Fibroblast of lung (primary cell): Measurements from ENCODE around the gene HGS.

Source experiments
- CTCF ChIP-seq, 2 donors: IDR thresholded peaks in 1 of 2; conservative IDR thresholded peaks in 1 of 2; 1 replicate in 1 of 2; 2 replicates in 1 of 2; pipeline ENCODE4 v1.5.1; 2011 to 2012; ENCODE audit warnings: low read length in 2 of 2, control low read depth in 1 of 2, inconsistent platforms in 1 of 2, low read depth in 1 of 2, mild to moderate bottlenecking in 1 of 2
- EZH2 ChIP-seq: IDR thresholded peaks from 2 replicates; pipeline ENCODE4 v1.5.1; 2012; ENCODE audit warnings: low read length, control low read depth, mild to moderate bottlenecking; ENCODE audit errors: missing control alignments

- TF ChIP-seq CTCF (conservative IDR thresholded peaks at IDR 0.05 in 1 of 2, IDR thresholded peaks at IDR 0.05 in 1 of 2; ENCODE audit: low read depth in 1 of 2, low read length in 2 of 2) (no peak), EZH2 (no peak)
These were observed 17.8 kb upstream of the HGS start for GRCh38 chr17:81666092-81666341.
